Glutamatergic neuron (in vitro differentiated cells): ENCODE data around the gene COPS9. TPM values are rescaled to one million over a fixed set of nuclear protein-coding genes. Genes with fewer than 3 reads are reported as not detected.
A peak's percentile ranks its signal among the peaks of the same experiment; 100 is the strongest.

Experiments
- DNase-seq: peaks from one replicate; pipeline ENCODE4 v3.0.0; 2022
- H3K27ac Mint-ChIP-seq: one replicate; pipeline ENCODE4 v1.8.0; 2020; ENCODE audit warnings: mild to moderate bottlenecking, mixed read lengths, inconsistent platforms; ENCODE audit not compliant: unreplicated experiment
- H3K27me3 Mint-ChIP-seq: one replicate; pipeline ENCODE4 v1.8.0; 2020; ENCODE audit warnings: mild to moderate bottlenecking, moderate library complexity, mixed read lengths, inconsistent platforms; ENCODE audit not compliant: unreplicated experiment
- H3K36me3 Mint-ChIP-seq: one replicate; pipeline ENCODE4 v1.8.0; 2020; ENCODE audit warnings: mild to moderate bottlenecking, mixed read lengths, inconsistent platforms; ENCODE audit not compliant: unreplicated experiment
- H3K4me1 Mint-ChIP-seq: one replicate; pipeline ENCODE4 v1.8.0; 2020; ENCODE audit warnings: mild to moderate bottlenecking, low read depth, mixed read lengths, inconsistent platforms; ENCODE audit not compliant: unreplicated experiment
- H3K4me3 Mint-ChIP-seq: one replicate; pipeline ENCODE4 v1.8.0; 2020; ENCODE audit warnings: mild to moderate bottlenecking, mixed read lengths, inconsistent platforms; ENCODE audit not compliant: unreplicated experiment
- H3K9me3 Mint-ChIP-seq: one replicate; pipeline ENCODE4 v1.8.0; 2020; ENCODE audit warnings: mild to moderate bottlenecking, moderate library complexity, mixed read lengths, inconsistent platforms; ENCODE audit not compliant: unreplicated experiment
- CTCF ChIP-seq: fragments of 200-600 bp; sonication (generic); IDR thresholded peaks from one replicate; pipeline ENCODE4 v1.5.0; 2021; ENCODE audit not compliant: partially characterized antibody, unreplicated experiment
- total RNA-seq: library from RNA; stranded (reverse); fragmentation: NEBNext Ultra II Directional; extraction: Animal tissue kit (Norgen Biotek cat#: 25700); gene quantifications from one replicate; pipeline ENCODE4 v1.2.1, GENCODE V29; 2021; ENCODE audit not compliant: unreplicated experiment

The COPS9 gene
- total RNA-seq, 1 donor from 2014 or later = 121 TPM

GRCh38 chr2:240174496-240174895 is 38.4 kb upstream of the COPS9 start:
- peaks cover 12% of the 10 kb centered on the region for H3K9me3 Mint-ChIP-seq
- peak overlapping the region; percentile 44 for H3K4me3 Mint-ChIP-seq
- H3K36me3 Mint-ChIP-seq = peaks cover 3% of the 10 kb centered on the region
- peak overlapping the region; percentile 24 for H3K27ac Mint-ChIP-seq
- no peak for DNase-seq
- H3K4me1 Mint-ChIP-seq = peaks cover 20% of the 10 kb centered on the region
- TF ChIP-seq CTCF = no peak
- peaks cover 8% of the 10 kb centered on the region for H3K27me3 Mint-ChIP-seq

GRCh38 chr2:240172071-240172895 is 36.2 kb upstream of the COPS9 start:
- no peak for TF ChIP-seq CTCF
- no peaks in the 10 kb centered on the region for H3K36me3 Mint-ChIP-seq
- no peak for DNase-seq
- peaks cover 18% of the 10 kb centered on the region for H3K4me1 Mint-ChIP-seq
- peaks cover 12% of the 10 kb centered on the region for H3K9me3 Mint-ChIP-seq
- H3K27ac Mint-ChIP-seq = no peak overlapping the region
- H3K27me3 Mint-ChIP-seq = peaks cover 5% of the 10 kb centered on the region
- H3K4me3 Mint-ChIP-seq = no peak overlapping the region

GRCh38 chr2:240170883-240171282 is 34.8 kb upstream of the COPS9 start:
- H3K4me3 Mint-ChIP-seq = no peak overlapping the region
- H3K27ac Mint-ChIP-seq = no peak overlapping the region
- peaks cover 12% of the 10 kb centered on the region for H3K9me3 Mint-ChIP-seq
- H3K27me3 Mint-ChIP-seq = peaks cover 5% of the 10 kb centered on the region
- no peak for DNase-seq
- H3K4me1 Mint-ChIP-seq = peaks cover 18% of the 10 kb centered on the region
- TF ChIP-seq CTCF = no peak
- H3K36me3 Mint-ChIP-seq = no peaks in the 10 kb centered on the region

GRCh38 chr2:240170354-240170735 is 34.2 kb upstream of the COPS9 start:
- TF ChIP-seq CTCF = no peak
- Mint-ChIP-seq H3K4me1 (peaks cover 15% of the 10 kb centered on the region), H3K9me3 (peaks cover 12% of the 10 kb centered on the region), H3K4me3 (no peak overlapping the region), H3K27ac (peak overlapping the region; percentile 39), H3K27me3 (peaks cover 6% of the 10 kb centered on the region), H3K36me3 (no peaks in the 10 kb centered on the region)
- no peak for DNase-seq

- Mint-ChIP-seq H3K4me3 (no peak overlapping the region), H3K4me1 (peaks cover 11% of the 10 kb centered on the region), H3K27ac (peak overlapping the region; percentile 39), H3K27me3 (peaks cover 8% of the 10 kb centered on the region), H3K36me3 (no peaks in the 10 kb centered on the region), H3K9me3 (peaks cover 12% of the 10 kb centered on the region)
- DNase-seq = no peak
- TF ChIP-seq CTCF = no peak
Measured at GRCh38 chr2:240169486-240170353, 33.6 kb upstream of the COPS9 start.
